HG02870 (cell line): ENCODE results near the gene KIR3DL1.
"Not testable (repeated sequence)": the region's sequence is repeated elsewhere in the genome, so short reads cannot be mapped to it uniquely, and the experiment has no call there.

Experiments
- ATAC-seq: cut with Tn5 transposase; IDR thresholded peaks from one replicate; pipeline ENCODE4 v1.9.1; 2021; ENCODE audit warnings: mild to moderate bottlenecking, moderate library complexity; ENCODE audit not compliant: unreplicated experiment

KIR3DL1 gene

DNA sequence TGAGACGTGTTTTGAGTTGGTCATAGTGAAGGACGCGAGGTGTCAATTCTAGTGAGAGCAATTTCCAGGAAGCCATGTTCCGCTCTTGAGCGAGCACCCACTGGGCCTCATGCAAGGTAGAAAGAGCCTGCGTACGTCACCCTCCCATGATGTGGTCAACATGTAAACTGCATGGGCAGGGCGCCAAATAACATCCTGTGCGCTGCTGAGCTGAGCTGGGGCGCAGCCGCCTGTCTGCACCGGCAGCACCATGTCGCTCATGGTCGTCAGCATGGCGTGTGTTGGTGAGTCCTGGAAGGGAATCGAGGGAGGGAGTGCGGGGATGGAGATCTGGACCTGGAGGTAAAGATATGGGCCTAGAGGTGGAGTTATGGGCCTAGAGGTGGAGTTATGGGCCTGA lies at the start of gene KIR3DL1:
Gene KIR3DL1 (plus strand): TSS at position 218 of the 400 bp plus-strand sequence.
- not testable (repeated sequence) for ATAC-seq

DNA sequence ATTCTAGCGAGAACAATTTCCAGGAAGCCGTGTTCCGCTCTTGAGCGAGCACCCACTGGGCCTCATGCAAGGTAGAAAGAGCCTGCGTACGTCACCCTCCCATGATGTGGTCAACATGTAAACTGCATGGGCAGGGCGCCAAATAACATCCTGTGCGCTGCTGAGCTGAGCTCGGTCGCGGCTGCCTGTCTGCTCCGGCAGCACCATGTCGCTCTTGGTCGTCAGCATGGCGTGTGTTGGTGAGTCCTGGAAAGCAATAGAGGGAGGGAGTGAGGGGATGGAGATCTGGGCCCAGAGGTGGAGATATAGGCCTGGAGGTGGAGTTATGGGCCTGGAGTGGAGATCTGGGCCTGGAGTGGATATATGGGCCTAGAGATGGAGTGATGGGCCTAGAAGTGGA lies 46.6 kb upstream of the KIR3DL1 start, which contains the start of gene KIR2DL1:
Gene KIR2DL1 (plus strand): TSS at position 148 of the 400 bp plus-strand sequence. CDS start 58 bp downstream, at position 206.
- ATAC-seq: not testable (repeated sequence)

DNA sequence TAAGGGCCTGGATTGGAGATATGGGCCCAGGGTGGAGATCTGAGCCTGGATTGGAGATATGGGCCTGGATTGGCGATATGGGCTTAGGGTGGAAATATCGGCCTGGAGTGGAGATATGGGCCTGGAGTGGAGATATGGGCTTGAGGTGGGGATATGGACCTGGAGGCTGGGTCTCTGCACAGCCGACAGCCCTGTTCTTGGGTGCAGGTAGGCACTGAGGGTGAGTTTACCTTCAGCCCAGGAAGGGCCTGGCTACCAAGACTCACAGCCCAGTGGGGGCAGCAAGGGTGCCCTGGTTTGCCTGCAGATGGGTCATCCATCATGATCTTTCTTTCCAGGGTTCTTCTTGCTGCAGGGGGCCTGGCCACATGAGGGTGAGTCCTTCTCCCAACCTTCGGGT lies 45.8 kb upstream of the KIR3DL1 start:
- not testable (repeated sequence) for ATAC-seq

DNA sequence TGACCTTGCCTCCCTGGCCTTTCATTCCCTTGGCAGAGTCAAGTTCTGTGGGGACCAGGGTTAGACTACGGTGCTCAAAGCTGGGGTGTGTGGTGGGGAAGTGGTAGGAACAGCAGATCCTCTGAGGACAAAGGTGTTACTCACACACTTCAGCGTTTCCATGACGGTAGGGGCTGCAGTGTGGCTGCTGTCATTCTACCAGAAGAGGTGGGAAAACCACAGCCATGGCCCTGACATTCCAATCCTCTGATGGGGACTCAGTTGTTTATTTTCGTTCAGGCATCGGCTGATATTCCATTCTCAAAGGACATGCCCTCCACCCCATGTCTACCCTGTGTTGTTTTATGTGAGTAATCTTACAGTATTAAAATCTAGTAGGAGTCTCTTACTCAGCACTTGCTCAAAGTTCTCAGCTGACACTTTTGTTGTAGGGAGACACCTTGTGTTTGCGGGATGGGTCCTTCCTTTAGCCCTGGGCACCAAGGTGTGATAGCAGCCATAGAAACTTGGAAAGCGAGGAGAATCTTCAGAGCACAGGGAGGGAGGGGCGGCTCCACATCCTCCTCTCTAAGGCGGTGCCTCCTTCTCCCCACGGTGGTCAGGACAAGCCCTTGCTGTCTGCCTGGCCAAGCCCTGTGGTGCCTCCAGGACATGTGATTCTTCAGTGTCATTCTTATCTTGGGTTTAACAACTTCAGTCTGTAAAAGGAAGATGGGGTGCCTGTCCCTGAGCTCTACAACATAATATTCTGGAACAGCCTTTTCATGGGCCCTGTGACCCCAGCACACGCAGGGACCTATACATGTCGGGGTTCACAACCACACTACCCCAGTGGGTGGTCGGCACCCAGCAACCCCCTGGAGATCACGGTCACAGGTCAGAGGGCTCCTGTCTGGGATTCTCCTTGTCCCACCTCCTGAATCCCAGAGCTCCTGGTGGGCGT lies 45.0 kb upstream of the KIR3DL1 start:
- ATAC-seq: not testable (repeated sequence)

DNA sequence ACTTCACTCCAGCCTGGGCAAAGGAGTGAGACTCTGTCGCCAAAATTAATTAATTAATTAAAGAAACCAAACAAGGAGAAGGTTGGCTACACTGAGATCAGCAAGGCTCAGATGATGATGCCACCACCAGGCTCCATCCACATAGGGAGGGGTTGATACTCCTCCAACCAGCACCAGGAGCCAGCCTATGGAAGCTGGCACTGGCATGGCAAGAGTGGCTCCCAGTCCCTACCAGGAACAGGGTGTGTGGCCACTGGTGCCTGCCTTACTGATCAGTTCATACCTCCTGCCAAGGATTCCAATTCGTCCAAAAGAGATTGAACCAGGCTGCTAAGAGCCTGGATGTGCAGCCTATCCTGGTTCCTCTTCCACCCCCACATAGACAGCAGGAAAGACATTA lies 43.6 kb upstream of the KIR3DL1 start:
- ATAC-seq: not testable (repeated sequence)

DNA sequence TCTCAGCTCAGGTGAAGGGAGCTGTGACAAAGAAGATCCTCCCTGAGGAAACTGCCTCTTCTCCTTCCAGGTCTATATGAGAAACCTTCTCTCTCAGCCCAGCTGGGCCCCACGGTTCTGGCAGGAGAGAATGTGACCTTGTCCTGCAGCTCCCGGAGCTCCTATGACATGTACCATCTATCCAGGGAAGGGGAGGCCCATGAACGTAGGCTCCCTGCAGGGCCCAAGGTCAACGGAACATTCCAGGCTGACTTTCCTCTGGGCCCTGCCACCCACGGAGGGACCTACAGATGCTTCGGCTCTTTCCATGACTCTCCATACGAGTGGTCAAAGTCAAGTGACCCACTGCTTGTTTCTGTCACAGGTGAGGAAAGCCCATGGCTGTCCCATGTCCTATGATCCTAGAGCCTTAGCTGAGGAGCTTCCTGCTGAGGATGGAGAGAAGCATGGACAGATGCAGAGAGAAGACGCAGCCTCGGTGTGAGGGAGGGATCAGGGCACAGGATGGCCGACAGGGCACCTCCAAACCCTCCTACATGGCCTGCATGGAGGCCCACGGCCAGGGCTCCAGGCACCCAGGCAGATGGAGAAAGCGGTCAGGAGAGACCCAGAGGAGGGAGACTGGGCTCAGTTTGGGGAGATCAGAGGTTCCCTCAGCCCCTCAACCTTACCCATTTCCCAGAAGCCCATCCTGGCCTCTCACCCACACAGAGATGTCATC lies 41.0 kb upstream of the KIR3DL1 start:
- ATAC-seq: not testable (repeated sequence)

DNA sequence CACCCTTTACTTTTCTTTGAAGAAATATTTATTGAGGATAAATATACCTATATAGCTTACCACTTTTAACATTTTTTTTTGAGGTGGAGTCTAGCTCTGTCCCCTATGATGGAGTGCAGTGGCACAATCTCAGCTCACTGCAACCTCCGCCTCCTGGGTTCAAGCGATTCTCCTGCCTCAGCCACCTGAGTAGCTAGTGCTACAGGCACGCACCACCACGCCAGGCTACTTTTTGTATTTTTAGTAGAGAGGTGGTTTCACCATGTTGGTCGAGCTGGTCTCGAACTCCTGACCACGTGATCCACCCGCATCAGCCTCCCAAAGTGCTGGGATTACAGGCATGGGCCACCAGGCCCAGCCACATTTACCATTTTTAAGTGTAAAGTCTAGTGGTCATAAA lies 40.4 kb upstream of the KIR3DL1 start:
- ATAC-seq: not testable (repeated sequence)

DNA sequence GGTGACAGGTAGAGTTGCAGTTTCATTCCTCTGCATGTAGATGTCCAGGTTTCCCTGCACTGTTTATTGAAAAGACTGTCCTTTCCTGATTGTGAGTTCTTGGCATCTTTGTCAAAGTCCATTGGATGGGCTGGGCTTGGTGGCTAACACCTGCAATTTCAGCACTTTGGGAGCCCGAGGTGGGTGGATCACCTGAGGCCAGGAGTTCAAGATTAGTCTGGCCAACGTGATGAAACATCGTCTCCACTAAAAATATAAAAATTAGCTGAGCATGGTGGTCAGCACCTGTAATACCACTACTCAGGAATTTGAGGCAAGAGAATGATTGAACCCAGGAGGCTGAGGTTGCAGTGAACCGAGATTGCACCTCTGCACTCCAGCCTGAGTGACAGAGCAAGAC lies 38.4 kb upstream of the KIR3DL1 start:
- ATAC-seq: not testable (repeated sequence)

DNA sequence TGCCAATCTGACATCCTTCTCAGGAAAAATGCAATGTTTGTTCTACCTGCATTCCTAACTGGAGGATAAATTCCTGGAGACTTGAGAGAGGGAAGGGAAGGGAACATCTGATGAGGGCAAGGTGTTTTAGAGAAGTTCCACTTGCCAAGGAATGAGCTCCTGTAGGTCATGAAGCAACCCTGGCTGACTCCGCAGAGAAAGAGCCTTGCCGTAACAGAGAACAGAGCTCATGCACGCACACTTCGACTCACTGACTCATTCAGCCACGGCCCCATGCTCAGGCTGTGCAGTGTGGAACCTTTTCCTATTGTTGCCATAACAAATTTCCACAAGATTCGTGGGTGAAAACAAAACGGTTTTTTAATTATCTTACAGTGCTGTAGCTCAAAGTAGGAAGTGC lies 37.4 kb upstream of the KIR3DL1 start:
- ATAC-seq: not testable (repeated sequence)

DNA sequence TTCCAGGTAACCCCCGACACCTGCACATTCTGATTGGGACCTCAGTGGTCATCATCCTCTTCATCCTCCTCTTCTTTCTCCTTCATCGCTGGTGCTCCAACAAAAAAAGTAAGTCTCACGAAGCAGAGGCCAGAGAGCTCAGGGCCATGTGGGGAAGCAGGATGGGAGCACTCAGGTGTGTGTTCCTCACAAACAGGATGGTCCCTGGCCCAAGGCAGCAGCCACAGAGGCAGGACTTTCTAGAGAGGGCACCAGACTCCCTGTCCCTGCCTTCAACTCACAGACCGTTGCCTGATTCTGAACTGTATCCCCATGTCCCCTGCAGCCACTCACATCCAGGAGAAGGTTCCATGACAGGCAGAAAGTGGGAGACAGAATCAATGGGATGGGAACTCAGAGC lies 33.4 kb upstream of the KIR3DL1 start:
- not testable (repeated sequence) for ATAC-seq

DNA sequence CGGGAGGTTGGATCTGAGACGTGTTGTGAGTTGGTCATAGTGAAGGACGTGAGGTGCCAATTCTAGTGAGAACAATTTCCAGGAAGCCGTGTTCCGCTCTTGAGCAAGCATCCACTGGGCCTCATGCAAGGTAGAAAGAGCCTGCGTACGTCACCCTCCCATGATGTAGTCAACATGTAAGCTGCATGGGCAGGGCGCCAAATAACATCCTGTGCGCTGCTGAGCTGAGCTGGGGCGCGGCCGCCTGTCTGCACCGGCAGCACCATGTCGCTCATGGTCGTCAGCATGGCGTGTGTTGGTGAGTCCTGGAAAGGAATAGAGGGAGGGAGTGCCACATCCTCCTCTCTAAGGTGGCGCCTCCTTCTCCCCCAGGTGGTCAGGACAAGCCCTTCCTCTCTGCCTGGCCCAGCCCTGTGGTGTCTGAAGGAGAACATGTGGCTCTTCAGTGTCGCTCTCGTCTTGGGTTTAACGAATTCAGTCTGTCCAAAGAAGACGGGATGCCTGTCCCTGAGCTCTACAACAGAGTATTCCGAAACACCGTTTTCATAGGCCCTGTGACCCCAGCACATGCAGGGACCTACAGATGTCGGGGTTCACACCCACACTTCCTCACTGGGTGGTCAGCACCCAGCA lies 30.1 kb upstream of the KIR3DL1 start:
- not testable (repeated sequence) for ATAC-seq

DNA sequence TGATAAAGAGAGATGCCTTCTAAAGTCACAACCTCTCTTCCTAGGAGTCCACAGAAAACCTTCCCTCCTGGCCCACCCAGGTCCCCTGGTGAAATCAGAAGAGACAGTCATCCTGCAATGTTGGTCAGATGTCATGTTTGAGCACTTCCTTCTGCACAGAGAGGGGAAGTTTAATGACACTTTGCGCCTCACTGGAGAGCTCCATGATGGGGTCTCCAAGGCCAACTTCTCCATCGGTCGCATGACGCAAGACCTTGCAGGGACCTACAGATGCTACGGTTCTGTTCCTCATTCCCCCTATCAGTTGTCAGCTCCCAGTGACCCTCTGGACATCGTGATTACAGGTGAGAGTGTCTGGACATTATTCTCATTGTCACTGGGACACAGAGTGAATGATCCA lies 28.1 kb upstream of the KIR3DL1 start:
- not testable (repeated sequence) for ATAC-seq

DNA sequence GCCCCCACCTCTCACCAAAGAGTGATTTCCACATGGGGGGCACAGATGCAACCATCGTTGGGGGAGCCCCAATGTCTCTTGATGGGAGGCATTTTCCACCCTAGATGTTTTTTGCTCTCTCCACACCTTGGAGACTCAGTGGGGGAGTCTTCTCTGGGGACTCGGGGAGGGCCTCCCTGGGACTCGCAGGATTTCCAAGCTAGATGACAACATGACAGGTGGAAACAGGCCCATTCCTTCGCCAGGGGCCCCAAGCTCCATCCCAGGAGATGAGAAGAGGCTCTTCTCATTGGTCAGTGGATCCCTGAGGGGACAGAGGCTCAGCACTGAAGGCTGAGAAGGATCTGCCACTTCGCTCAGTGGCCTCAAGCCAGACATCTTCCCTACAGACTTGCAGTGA lies 25.6 kb upstream of the KIR3DL1 start:
- ATAC-seq: no peak

DNA sequence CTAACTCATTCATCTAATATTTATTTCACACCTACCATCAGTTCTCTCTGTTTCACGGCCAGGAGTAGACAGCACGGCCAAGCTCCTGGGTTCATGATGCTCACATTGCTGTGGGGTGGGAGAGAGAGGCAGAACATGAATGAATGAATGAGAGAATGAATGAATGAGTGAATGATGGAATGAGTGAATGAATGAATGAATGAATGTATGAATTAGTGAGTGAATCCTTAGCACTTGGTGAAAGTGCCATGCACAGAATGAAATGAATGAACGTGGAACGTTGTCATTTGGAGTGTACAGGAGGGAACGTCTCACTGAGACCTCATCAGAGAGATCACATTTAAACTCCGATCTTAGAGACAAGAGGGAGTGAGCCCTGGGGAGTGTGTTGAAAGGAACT lies 24.8 kb upstream of the KIR3DL1 start:
- no peak for ATAC-seq

DNA sequence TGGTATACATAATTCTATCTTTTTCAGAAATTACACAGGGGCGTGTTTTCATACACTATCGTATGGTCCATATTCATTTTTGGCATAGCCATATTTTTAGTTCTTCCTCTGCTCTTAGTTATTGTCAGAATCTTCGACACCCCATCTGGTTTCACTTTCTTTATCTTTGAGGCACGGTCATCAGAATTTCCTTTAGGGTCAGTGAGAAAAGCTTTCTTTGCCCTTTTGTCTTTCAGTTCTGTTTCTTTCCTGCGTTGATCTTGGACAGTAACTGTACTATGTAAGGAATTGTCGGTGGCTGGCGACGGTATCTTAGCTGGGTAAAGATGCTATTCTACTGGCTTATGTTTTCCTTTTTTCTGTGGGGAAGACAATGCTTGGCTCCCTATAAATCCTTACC lies 23.5 kb upstream of the KIR3DL1 start:
- ATAC-seq: no peak

DNA sequence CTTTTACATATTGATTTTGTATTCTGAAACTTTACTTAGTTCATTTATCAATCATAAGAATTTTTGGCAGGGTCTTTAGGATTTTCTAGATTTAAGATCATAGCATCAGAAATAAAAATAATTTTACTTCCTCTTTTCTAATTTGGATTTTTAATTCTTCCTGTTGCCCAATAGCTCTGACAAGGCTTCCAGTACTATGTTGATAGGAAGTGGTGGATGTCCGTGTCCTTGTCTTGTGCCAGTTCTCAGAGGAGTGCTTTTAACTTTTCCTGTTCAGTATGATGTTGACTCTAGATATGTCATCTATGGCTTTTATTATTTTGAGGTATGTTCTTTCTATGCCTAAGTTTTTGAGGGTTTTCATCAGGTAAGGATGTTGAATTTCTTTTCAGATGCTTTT lies 20.5 kb upstream of the KIR3DL1 start:
- ATAC-seq: no peak

DNA sequence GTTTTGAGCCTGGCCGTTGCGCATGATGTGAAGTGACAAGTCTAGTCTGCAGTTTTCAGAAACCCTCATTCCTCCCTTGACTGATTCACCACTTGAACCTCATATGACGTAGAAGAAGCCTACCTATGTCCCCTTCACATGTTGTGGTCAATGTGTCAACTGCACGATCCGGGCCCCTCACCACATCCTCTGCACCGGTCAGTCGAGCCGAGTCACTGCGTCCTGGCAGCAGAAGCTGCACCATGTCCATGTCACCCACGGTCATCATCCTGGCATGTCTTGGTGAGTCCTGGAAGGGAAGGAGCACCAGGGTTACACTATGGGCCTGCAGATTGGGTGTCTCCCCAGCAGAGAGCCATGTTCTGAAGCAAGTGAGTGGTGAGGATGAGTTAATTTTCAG lies 12.9 kb upstream of the KIR3DL1 start, which contains the start of gene KIR2DL4:
Gene KIR2DL4 (plus strand): TSS at position 201 of the 400 bp plus-strand sequence. CDS start 42 bp downstream, at position 243.
- no peak for ATAC-seq

DNA sequence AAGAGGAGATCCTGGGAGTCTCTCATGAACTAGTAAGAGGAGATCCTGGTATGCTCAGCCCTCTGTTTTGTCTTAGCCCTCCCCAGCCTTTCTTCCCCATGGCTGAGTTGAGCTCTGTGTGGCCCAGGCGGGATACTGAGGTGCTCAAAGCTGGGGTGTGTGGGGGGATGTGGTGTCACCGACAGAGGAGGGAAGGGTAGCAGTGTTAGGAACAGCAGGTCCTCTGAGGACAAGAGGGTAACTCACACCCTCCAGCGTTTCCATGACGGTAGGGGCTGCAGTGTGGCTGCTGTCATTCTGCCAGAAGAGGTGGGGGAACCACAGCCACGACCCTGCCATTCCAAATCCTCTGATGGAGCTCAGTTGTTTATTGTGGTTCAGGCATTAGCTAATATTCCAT lies 12.2 kb upstream of the KIR3DL1 start:
- ATAC-seq: no peak

DNA sequence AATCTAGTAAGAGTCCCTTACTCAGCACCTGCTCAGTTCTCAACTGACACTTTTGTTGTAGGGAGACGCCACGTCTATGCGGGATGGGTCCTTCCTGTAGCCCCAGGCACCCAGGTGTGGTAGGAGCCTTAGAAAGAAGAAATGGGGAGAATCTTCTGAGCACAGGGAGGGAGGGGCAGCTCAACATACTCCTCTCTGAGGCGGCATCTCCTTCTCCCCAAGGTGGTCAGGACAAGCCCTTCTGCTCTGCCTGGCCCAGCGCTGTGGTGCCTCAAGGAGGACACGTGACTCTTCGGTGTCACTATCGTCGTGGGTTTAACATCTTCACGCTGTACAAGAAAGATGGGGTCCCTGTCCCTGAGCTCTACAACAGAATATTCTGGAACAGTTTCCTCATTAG lies 11.7 kb upstream of the KIR3DL1 start:
- no peak for ATAC-seq

DNA sequence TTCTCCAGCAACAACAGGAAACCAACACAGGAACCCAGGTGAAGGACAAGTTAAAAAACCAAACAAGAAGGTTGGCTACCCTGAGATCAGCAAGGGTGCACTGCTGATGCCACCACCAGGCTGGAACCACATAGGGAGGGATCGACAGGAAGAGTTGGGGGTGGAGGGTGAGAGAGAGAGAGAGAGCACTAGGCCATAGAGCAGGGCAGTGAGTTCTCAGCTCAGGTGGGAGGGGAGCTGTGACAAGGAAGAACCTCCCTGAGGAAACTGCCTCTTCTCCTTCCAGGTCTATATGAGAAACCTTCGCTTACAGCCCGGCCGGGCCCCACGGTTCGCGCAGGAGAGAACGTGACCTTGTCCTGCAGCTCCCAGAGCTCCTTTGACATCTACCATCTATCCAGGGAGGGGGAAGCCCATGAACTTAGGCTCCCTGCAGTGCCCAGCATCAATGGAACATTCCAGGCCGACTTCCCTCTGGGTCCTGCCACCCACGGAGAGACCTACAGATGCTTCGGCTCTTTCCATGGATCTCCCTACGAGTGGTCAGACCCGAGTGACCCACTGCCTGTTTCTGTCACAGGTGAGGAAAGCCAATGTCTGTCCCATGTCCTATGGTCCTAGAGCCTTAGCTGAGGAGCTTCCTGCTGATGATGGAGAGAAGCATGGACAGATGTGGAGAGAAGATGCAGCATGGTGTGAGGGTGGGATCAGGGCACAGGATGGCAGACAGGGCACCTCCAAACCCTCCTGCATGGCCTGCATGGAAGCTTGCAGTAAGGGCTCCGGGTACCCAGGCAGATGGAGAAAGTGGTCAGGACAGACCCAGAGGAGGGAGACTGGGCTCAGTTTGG lies 10.4 kb upstream of the KIR3DL1 start:
- ATAC-seq: no peak
